ENCODE data around the gene PMEPA1. TPM values are rescaled to one million over a fixed set of nuclear protein-coding genes. Genes with fewer than 3 reads are reported as not detected.

PMEPA1 gene
- total RNA-seq, 1 donor from 2014 or later, result 49.4 TPM

DNA sequence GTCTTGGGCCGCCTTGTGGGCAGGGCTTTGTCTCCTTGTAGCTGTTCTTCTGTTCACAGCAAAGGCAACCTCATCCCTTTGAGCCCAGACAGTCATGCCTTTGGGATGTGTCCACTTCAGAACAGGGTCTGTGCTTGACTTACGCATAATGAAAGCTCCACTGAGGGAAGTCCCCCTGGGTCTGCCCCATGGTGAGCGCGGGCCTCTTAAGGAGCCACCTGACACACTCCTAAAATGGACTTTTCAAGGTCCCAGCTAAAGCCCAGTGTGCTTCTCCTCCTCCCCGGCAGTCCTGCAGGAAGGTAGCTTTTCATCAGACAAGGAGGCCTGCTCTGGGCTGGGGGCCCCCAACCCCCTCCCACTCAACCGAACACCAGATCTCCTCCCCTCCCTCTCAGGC lies 24.9 kb upstream of the PMEPA1 start:
- H3K27ac Mint-ChIP-seq (ENCODE audit: unreplicated experiment), result no peak overlapping the region
- Histone ChIP-seq H3K27me3 (ENCODE audit: insufficient read depth, low read length) (peaks cover 15% of the 10 kb centered on the region), H3K27ac (ENCODE audit: low read depth, low read length) (no peak overlapping the region), H3K79me2 (ENCODE audit: insufficient read depth, low read length) (no peaks in the 10 kb centered on the region), H4K20me1 (ENCODE audit: insufficient read depth, low read length) (no peaks in the 10 kb centered on the region), H3K36me3 (ENCODE audit: insufficient read depth, low read length) (no peaks in the 10 kb centered on the region), H3K4me3 (ENCODE audit: insufficient read depth, low read depth, low read length) (no peak overlapping the region), H2AFZ (ENCODE audit: low read depth, low read length) (no peak overlapping the region), H3K9me3 (ENCODE audit: insufficient read depth, low read depth, low read length) (no peaks in the 10 kb centered on the region), H3K4me1 (ENCODE audit: insufficient read depth, low read length) (peaks cover 5% of the 10 kb centered on the region), H3K4me2 (ENCODE audit: low read length) (no peak overlapping the region), H3K9ac (ENCODE audit: low read length) (no peak overlapping the region)
- H3K4me1 Mint-ChIP-seq (ENCODE audit: low read depth, unreplicated experiment), result peaks cover 4% of the 10 kb centered on the region
- H3K27me3 Mint-ChIP-seq (ENCODE audit: low read depth, unreplicated experiment), result peaks cover 51% of the 10 kb centered on the region
- H3K36me3 Mint-ChIP-seq (ENCODE audit: low read depth, unreplicated experiment), result no peaks in the 10 kb centered on the region
- no peak for FAIRE-seq
- peaks cover 2% of the 10 kb centered on the region for H3K9me3 Mint-ChIP-seq (ENCODE audit: unreplicated experiment)
- TF ChIP-seq, protein P1, sequence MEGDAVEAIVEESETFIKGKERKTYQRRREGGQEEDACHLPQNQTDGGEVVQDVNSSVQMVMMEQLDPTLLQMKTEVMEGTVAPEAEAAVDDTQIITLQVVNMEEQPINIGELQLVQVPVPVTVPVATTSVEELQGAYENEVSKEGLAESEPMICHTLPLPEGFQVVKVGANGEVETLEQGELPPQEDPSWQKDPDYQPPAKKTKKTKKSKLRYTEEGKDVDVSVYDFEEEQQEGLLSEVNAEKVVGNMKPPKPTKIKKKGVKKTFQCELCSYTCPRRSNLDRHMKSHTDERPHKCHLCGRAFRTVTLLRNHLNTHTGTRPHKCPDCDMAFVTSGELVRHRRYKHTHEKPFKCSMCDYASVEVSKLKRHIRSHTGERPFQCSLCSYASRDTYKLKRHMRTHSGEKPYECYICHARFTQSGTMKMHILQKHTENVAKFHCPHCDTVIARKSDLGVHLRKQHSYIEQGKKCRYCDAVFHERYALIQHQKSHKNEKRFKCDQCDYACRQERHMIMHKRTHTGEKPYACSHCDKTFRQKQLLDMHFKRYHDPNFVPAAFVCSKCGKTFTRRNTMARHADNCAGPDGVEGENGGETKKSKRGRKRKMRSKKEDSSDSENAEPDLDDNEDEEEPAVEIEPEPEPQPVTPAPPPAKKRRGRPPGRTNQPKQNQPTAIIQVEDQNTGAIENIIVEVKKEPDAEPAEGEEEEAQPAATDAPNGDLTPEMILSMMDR (IDR thresholded peaks at IDR 0.05; ENCODE audit: insufficient read depth, low read depth, low read length), result no peak
- no peak for TF ChIP-seq EZH2 (IDR thresholded peaks at IDR 0.05; ENCODE audit: insufficient read depth, low read length)
- H3K4me3 Mint-ChIP-seq (ENCODE audit: unreplicated experiment), result no peak overlapping the region
- DNase-seq (ENCODE audit: low read depth), result no peak

DNA sequence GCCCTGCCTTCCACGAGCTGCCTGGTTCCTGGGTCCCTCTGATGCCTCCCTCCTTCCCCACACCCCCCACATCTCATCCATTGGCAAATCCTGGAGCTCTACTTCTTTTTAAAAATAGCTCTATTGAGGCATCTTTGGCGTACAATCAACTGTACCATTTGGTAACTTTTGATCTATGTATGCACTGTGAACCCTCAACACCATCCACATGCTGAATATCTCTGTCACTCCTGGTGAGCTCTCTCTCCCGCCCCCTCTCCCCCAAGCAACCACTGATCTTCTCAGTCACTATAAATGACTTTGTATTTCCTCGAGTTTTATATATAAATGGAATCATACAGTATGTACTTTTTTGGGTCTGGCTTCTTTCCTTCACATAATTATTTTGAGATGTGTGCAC lies 22.4 kb upstream of the PMEPA1 start:
- Histone ChIP-seq H3K27ac (ENCODE audit: low read depth, low read length) (no peak overlapping the region), H3K9ac (ENCODE audit: low read length) (no peak overlapping the region), H2AFZ (ENCODE audit: low read depth, low read length) (no peak overlapping the region), H3K4me1 (ENCODE audit: insufficient read depth, low read length) (no peaks in the 10 kb centered on the region), H3K79me2 (ENCODE audit: insufficient read depth, low read length) (no peaks in the 10 kb centered on the region), H3K36me3 (ENCODE audit: insufficient read depth, low read length) (no peaks in the 10 kb centered on the region), H3K27me3 (ENCODE audit: insufficient read depth, low read length) (peaks cover 26% of the 10 kb centered on the region), H3K9me3 (ENCODE audit: insufficient read depth, low read depth, low read length) (no peaks in the 10 kb centered on the region), H3K4me3 (ENCODE audit: insufficient read depth, low read depth, low read length) (no peak overlapping the region), H3K4me2 (ENCODE audit: low read length) (no peak overlapping the region), H4K20me1 (ENCODE audit: insufficient read depth, low read length) (no peaks in the 10 kb centered on the region)
- DNase-seq (ENCODE audit: low read depth) (no peak), FAIRE-seq (no peak)
- TF ChIP-seq, protein P1 (IDR thresholded peaks at IDR 0.05; ENCODE audit: insufficient read depth, low read depth, low read length), result no peak
- no peak for TF ChIP-seq EZH2 (IDR thresholded peaks at IDR 0.05; ENCODE audit: insufficient read depth, low read length)
- Mint-ChIP-seq H3K4me1 (ENCODE audit: low read depth, unreplicated experiment) (no peaks in the 10 kb centered on the region), H3K27ac (ENCODE audit: unreplicated experiment) (no peak overlapping the region), H3K9me3 (ENCODE audit: unreplicated experiment) (peaks cover 2% of the 10 kb centered on the region), H3K27me3 (ENCODE audit: low read depth, unreplicated experiment) (peaks cover 67% of the 10 kb centered on the region), H3K36me3 (ENCODE audit: low read depth, unreplicated experiment) (no peaks in the 10 kb centered on the region), H3K4me3 (ENCODE audit: unreplicated experiment) (no peak overlapping the region)

DNA sequence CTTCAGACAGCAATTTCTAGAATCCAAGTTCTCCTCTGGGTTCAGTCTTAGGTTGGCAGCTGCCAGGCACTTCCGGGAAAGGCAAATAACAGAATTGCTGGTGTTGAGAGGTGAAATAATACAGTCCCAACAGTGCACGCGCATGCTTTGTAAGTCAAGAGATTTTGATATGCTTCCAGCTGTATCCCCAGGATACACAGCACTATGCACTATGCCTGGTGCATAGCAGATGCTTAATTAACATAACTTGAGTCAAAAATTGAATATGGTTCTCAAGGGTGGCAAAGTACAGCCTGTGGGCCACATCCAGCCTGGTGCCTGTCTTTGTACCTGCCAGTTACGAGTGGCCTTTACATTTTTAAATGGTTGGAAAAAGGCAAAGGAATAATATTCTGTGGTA lies 18.9 kb upstream of the PMEPA1 start:
- Mint-ChIP-seq H3K4me1 (ENCODE audit: low read depth, unreplicated experiment) (no peaks in the 10 kb centered on the region), H3K27ac (ENCODE audit: unreplicated experiment) (no peak overlapping the region), H3K4me3 (ENCODE audit: unreplicated experiment) (no peak overlapping the region), H3K36me3 (ENCODE audit: low read depth, unreplicated experiment) (no peaks in the 10 kb centered on the region), H3K27me3 (ENCODE audit: low read depth, unreplicated experiment) (peaks cover 69% of the 10 kb centered on the region), H3K9me3 (ENCODE audit: unreplicated experiment) (no peaks in the 10 kb centered on the region)
- H3K27me3 ChIP-seq (ENCODE audit: insufficient read depth, low read length), result peaks cover 23% of the 10 kb centered on the region
- no peak overlapping the region for H3K9ac ChIP-seq (ENCODE audit: low read length)
- H3K4me1 ChIP-seq (ENCODE audit: insufficient read depth, low read length), result no peaks in the 10 kb centered on the region
- DNase-seq (ENCODE audit: low read depth) (no peak), FAIRE-seq (no peak)
- no peaks in the 10 kb centered on the region for H3K36me3 ChIP-seq (ENCODE audit: insufficient read depth, low read length)
- H3K4me3 ChIP-seq (ENCODE audit: insufficient read depth, low read depth, low read length), result no peak overlapping the region
- H3K4me2 ChIP-seq (ENCODE audit: low read length), result no peak overlapping the region
- TF ChIP-seq, protein P1 (IDR thresholded peaks at IDR 0.05; ENCODE audit: insufficient read depth, low read depth, low read length), result no peak
- no peak for TF ChIP-seq EZH2 (IDR thresholded peaks at IDR 0.05; ENCODE audit: insufficient read depth, low read length)
- H4K20me1 ChIP-seq (ENCODE audit: insufficient read depth, low read length), result no peaks in the 10 kb centered on the region
- no peak overlapping the region for H2AFZ ChIP-seq (ENCODE audit: low read depth, low read length)
- H3K79me2 ChIP-seq (ENCODE audit: insufficient read depth, low read length), result no peaks in the 10 kb centered on the region
- H3K9me3 ChIP-seq (ENCODE audit: insufficient read depth, low read depth, low read length), result no peaks in the 10 kb centered on the region
- H3K27ac ChIP-seq (ENCODE audit: low read depth, low read length), result no peak overlapping the region
